B cell (primary cell): ENCODE results near the gene FHL1. TPM values are rescaled to one million over a fixed set of nuclear protein-coding genes. Genes with fewer than 3 reads are reported as not detected.

Experiments
- ATAC-seq: fragments of 200-7000 bp; cut with Tn5 transposase; one replicate; pipeline ENCODE4 v1.10.0; 2021; ENCODE audit warnings: low read depth, mild to moderate bottlenecking, moderate number of reproducible peaks, moderate library complexity
- CTCF ChIA-PET: fragments of 350-600 bp; sonication (Branson Sonifier 250); formaldehyde crosslinking; loops from one replicate; lab custom pipeline; 2021; ENCODE audit warnings: antibody characterized with exemption, inconsistent platforms; lab: Charles Lee
- POLR2A ChIA-PET: fragments of 350-600 bp; sonication (Branson Sonifier 250); formaldehyde crosslinking; loops from one replicate; lab custom pipeline; 2021; ENCODE audit warnings: antibody characterized with exemption; lab: Charles Lee
- DNase-seq: peaks from one replicate; pipeline ENCODE4 v3.0.0; 2013
- H2AFZ ChIP-seq: 2 replicates; pipeline ENCODE4 v1.6.1; 2012; ENCODE audit warnings: mild to moderate bottlenecking, low read depth, low read length; ENCODE audit not compliant: insufficient read depth, poor library complexity, severe bottlenecking
- H3K27ac ChIP-seq, 2 donors: 1 replicate in 1 of 2; 2 replicates in 1 of 2; pipeline ENCODE4 v1.5.1; 2012 to 2013; ENCODE audit warnings: low read length in 2 of 2, mild to moderate bottlenecking in 2 of 2, moderate library complexity in 1 of 2
- H3K27me3 ChIP-seq, 4 experiments: fragments of 200-600 bp in 1 of 4; sonication (generic) in 1 of 4; replicated peaks in 1 of 4; 1 replicate in 2 of 4; 2 replicates in 2 of 4; pipeline versions ENCODE4 v1.6.1 to v1.7.0; 2013 to 2016; ENCODE audit warnings: low read length in 3 of 4, mild to moderate bottlenecking in 2 of 4, mixed read lengths in 1 of 4, moderate library complexity in 1 of 4; ENCODE audit not compliant: insufficient read depth in 4 of 4, control insufficient read depth in 3 of 4; ENCODE audit errors: control extremely low read depth in 1 of 4
- H3K36me3 ChIP-seq, 2 experiments: replicated peaks in 1 of 2; 1 replicate in 1 of 2; 2 replicates in 1 of 2; pipeline versions ENCODE4 v1.6.1 to v1.7.1; 2013; ENCODE audit warnings: low read length in 1 of 2; ENCODE audit not compliant: insufficient read depth in 2 of 2, control insufficient read depth in 1 of 2; ENCODE audit errors: control extremely low read depth in 1 of 2, extremely low read depth in 1 of 2
- H3K4me1 ChIP-seq, 2 donors: fragments of 200-600 bp in 1 of 2; sonication (generic) in 1 of 2; 1 replicate in 1 of 2; 2 replicates in 1 of 2; pipeline versions ENCODE4 v1.5.1 to v1.6.1; 2013 to 2017; ENCODE audit warnings: low read length in 2 of 2; ENCODE audit not compliant: control insufficient read depth in 2 of 2, insufficient read depth in 2 of 2
- H3K4me2 ChIP-seq: replicated peaks from 2 replicates; pipeline ENCODE3; 2012; ENCODE audit warnings: mild to moderate bottlenecking, low read depth, low read length; ENCODE audit not compliant: poor library complexity, severe bottlenecking
- H3K4me3 ChIP-seq, 5 experiments: fragments of 200-600 bp in 1 of 5; sonication (generic) in 1 of 5; 1 replicate in 3 of 5; 2 replicates in 2 of 5; pipeline versions ENCODE4 v1.5.1 to v1.7.0; 2011 to 2016; ENCODE audit warnings: low read length in 4 of 5, mild to moderate bottlenecking in 4 of 5, low read depth in 2 of 5, control low read depth in 1 of 5, moderate library complexity in 1 of 5; ENCODE audit not compliant: insufficient read depth in 1 of 5; ENCODE audit errors: control extremely low read depth in 1 of 5, extremely low read depth in 1 of 5
- H3K79me2 ChIP-seq: fragments of 200-600 bp; sonication (generic); one replicate; pipeline ENCODE4 v1.6.0; 2016; ENCODE audit warnings: low read length; ENCODE audit not compliant: control insufficient read depth, insufficient read depth
- H3K9ac ChIP-seq: fragments of 200-600 bp; sonication (generic); 2 replicates; pipeline ENCODE4 v1.6.1; 2017; ENCODE audit warnings: mild to moderate bottlenecking, low read length, moderate library complexity
- H3K9me3 ChIP-seq, 3 donors: one replicate each; pipeline versions ENCODE4 v1.6.1 to v1.7.1; 2013; ENCODE audit warnings: low read length in 2 of 3; ENCODE audit not compliant: control insufficient read depth in 2 of 3, insufficient read depth in 1 of 3; ENCODE audit errors: control extremely low read depth in 1 of 3
- H4K20me1 ChIP-seq: 2 replicates; pipeline ENCODE4 v1.6.0; 2012; ENCODE audit warnings: mild to moderate bottlenecking, low read length; ENCODE audit not compliant: insufficient read depth, control insufficient read depth, poor library complexity, severe bottlenecking
- H3K27ac Mint-ChIP-seq: one replicate; pipeline ENCODE4 v1.8.0; 2021; ENCODE audit warnings: mixed read lengths
- H3K27me3 Mint-ChIP-seq: one replicate; pipeline ENCODE4 v1.8.0; 2021; ENCODE audit warnings: mixed read lengths
- H3K4me1 Mint-ChIP-seq: one replicate; pipeline ENCODE4 v1.8.0; 2021; ENCODE audit warnings: mixed read lengths
- H3K4me3 Mint-ChIP-seq: one replicate; pipeline ENCODE4 v1.8.0; 2021; ENCODE audit warnings: mixed read lengths
- H3K9me3 Mint-ChIP-seq: one replicate; pipeline ENCODE4 v1.8.0; 2022; ENCODE audit warnings: mixed read lengths; ENCODE audit not compliant: insufficient read depth
- EZH2 ChIP-seq: IDR thresholded peaks from 2 replicates; pipeline ENCODE4 v1.6.1; 2012; ENCODE audit warnings: borderline replicate concordance, low read depth, mild to moderate bottlenecking, moderate library complexity, low read length; ENCODE audit not compliant: insufficient read depth, poor library complexity, severe bottlenecking
- WGBS: methylation state at CpG from one replicate; pipeline ENCODE4 v1.1.5; 2013; ENCODE audit warnings: missing lambda C conversion rate; ENCODE audit not compliant: insufficient coverage; 5-methylcytosine and 5-hydroxymethylcytosine counted together
- intact Hi-C: fragments of 100-400 bp; cut with micrococcal nuclease; formaldehyde crosslinking; loops from one replicate; pipeline ENCODE4 v1.10.0; 2022
- polyA plus RNA-seq: library from polyadenylated mRNA; depleted of rRNA; stranded (reverse); fragments of >200 nt; gene quantifications from 2 replicates; pipeline ENCODE4 v1.2.3, GENCODE V29; 2012
- total RNA-seq, 2 donors: library from RNA; stranded (reverse); fragments of 120-200 nt in 1 of 2; gene quantifications; 1 replicate in 1 of 2; 2 replicates in 1 of 2; pipeline versions ENCODE4 v1.2.3 to v1.2.4, GENCODE V29; 2013 to 2022
- TF ChIP-seq, protein P1 (sequence below): fragments of 200-600 bp; IDR thresholded peaks from one replicate; pipeline ENCODE4 v1.8.0; 2022; ENCODE audit warnings: antibody characterized with exemption, mild to moderate bottlenecking

FHL1 gene
- total and polyA plus RNA-seq, 2 donors (not counting 1 experiment from before 2014, with no cell fraction given): 6.7 to 8.0 TPM

DNA sequence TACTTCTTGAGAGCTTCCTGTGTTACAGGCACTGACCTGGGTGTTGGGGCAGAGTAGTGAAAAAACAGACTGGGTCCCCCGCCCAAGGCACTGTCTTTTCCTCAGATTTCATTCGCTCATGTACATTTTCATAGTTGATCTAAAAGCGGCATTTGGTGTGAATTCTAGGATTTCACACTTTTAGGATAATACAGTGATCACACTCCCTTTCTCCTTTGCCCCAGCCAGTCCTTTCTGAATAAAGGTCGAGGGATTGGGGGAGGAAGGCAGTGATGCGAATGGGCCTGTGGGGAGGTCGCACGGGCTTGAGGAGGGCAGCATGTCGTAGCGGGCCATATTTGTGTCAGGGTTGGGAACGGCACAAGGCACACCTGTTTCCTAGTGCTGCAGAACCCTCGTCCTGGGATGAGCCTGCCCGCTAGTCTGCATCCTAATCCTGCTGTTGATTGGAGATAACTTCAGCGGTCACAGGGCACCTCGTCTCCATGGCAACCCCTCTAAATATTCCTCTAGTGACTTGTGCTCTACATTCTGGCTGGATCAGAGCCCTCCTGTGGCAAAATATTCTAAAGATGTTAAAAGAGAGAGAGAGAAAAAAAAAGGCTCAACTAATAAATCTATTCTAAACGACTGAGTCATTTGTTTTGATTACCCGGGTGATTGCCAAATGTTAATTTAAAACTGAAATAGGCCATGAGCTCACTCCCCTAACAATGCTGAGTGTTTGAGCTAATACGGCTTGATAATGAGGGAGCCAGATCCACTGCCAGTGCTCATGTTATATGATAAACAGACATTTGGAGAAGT lies 21.8 kb downstream of the FHL1 start:
- no peak overlapping the region for H2AFZ ChIP-seq
- H4K20me1 ChIP-seq: no peaks in the 10 kb centered on the region
- no peaks in the 10 kb centered on the region for H3K9me3 ChIP-seq
- no peaks in the 10 kb centered on the region for H3K4me1 Mint-ChIP-seq
- H3K27ac Mint-ChIP-seq: no peak overlapping the region
- POLR2A ChIA-PET: no interaction called here
- H3K27ac ChIP-seq: no peak overlapping the region
- intact Hi-C loops: loop anchor here (10.0 kb wide), 1 partner anchor 46 kb away; no protein-coding TSS in a partner anchor
- H3K9me3 Mint-ChIP-seq: no peaks in the 10 kb centered on the region
- no peak for ATAC-seq
- H3K36me3 ChIP-seq: no peaks in the 10 kb centered on the region
- H3K4me3 ChIP-seq: no peak overlapping the region
- H3K9ac ChIP-seq: no peak overlapping the region
- no peaks in the 10 kb centered on the region for H3K27me3 ChIP-seq
- H3K4me3 Mint-ChIP-seq: no peak overlapping the region
- H3K79me2 ChIP-seq: no peaks in the 10 kb centered on the region
- no peaks in the 10 kb centered on the region for H3K4me1 ChIP-seq
- H3K27me3 Mint-ChIP-seq: no peaks in the 10 kb centered on the region
- no peak for TF ChIP-seq EZH2
- TF ChIP-seq, protein P1, sequence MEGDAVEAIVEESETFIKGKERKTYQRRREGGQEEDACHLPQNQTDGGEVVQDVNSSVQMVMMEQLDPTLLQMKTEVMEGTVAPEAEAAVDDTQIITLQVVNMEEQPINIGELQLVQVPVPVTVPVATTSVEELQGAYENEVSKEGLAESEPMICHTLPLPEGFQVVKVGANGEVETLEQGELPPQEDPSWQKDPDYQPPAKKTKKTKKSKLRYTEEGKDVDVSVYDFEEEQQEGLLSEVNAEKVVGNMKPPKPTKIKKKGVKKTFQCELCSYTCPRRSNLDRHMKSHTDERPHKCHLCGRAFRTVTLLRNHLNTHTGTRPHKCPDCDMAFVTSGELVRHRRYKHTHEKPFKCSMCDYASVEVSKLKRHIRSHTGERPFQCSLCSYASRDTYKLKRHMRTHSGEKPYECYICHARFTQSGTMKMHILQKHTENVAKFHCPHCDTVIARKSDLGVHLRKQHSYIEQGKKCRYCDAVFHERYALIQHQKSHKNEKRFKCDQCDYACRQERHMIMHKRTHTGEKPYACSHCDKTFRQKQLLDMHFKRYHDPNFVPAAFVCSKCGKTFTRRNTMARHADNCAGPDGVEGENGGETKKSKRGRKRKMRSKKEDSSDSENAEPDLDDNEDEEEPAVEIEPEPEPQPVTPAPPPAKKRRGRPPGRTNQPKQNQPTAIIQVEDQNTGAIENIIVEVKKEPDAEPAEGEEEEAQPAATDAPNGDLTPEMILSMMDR: no peak
- WGBS: 46% methylated on average over 5 of the region's 17 CpGs
- H3K4me2 ChIP-seq: no peak overlapping the region
- CTCF ChIA-PET: no interaction called here
- DNase-seq: no peak

DNA sequence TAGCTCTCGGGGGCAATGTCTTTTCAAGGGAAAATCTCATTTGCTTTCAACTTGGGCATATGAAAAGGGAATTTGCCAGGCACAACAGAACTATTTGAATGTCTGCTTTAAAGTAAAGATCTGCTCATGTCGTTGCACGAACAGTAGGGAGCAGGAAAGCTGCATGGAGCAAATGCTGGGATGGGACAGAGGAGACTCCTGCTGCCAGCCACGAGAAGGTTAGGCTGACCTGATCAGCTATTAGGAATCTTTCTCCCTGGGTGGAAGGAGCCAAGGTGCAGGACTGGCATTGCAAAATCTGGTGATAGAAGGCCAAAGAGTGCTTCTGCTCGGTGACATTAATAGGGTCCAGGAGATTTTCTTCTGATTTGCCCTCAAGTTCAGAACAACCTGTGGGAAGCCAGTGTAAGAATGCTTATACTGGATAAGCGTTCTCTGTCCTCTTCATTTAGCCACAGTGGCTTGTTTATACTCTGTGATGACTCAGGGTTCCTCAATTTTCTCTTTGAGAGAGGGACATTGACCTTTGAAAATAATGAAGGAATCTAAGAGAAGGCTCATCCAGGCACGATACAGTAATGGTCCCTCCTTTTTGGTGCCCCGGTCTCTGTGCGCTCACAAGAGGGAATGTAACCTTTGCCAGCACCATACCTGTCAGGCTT lies 22.9 kb downstream of the FHL1 start:
- Histone ChIP-seq H3K27me3 (no peaks in the 10 kb centered on the region), H3K4me2 (no peak overlapping the region), H3K27ac (no peak overlapping the region), H3K36me3 (no peaks in the 10 kb centered on the region), H4K20me1 (no peaks in the 10 kb centered on the region), H3K4me3 (no peak overlapping the region), H2AFZ (no peak overlapping the region), H3K9me3 (no peaks in the 10 kb centered on the region), H3K9ac (no peak overlapping the region), H3K4me1 (no peaks in the 10 kb centered on the region), H3K79me2 (no peaks in the 10 kb centered on the region)
- TF ChIP-seq EZH2: no peak
- Mint-ChIP-seq H3K4me3 (no peak overlapping the region), H3K27me3 (no peaks in the 10 kb centered on the region), H3K4me1 (no peaks in the 10 kb centered on the region), H3K9me3 (no peaks in the 10 kb centered on the region), H3K27ac (no peak overlapping the region)
- WGBS: 91% methylated on average over 7 of the region's 9 CpGs
- no peak for DNase-seq
- ATAC-seq: no peak
- intact Hi-C loops: no loop called here
- ChIA-PET CTCF (interaction anchor here (1.4 kb wide), 1 partner anchor 8 kb away, joined by 6 read pairs; no protein-coding TSS in a partner anchor), POLR2A (no interaction called here)
